GM21526 (cell line): ENCODE measurements around the gene SRPK3.
"Not testable (repeated sequence)": the region's sequence is repeated elsewhere in the genome, so short reads cannot be mapped to it uniquely, and the experiment has no call there.

Source experiments
- ATAC-seq: cut with Tn5 transposase; IDR thresholded peaks from one replicate; pipeline ENCODE4 v1.9.1; 2021; ENCODE audit warnings: moderate library complexity; ENCODE audit not compliant: unreplicated experiment, low FRiP score

The SRPK3 gene, protein sequence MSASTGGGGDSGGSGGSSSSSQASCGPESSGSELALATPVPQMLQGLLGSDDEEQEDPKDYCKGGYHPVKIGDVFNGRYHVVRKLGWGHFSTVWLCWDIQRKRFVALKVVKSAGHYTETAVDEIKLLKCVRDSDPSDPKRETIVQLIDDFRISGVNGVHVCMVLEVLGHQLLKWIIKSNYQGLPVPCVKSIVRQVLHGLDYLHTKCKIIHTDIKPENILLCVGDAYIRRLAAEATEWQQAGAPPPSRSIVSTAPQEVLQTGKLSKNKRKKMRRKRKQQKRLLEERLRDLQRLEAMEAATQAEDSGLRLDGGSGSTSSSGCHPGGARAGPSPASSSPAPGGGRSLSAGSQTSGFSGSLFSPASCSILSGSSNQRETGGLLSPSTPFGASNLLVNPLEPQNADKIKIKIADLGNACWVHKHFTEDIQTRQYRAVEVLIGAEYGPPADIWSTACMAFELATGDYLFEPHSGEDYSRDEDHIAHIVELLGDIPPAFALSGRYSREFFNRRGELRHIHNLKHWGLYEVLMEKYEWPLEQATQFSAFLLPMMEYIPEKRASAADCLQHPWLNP

DNA sequence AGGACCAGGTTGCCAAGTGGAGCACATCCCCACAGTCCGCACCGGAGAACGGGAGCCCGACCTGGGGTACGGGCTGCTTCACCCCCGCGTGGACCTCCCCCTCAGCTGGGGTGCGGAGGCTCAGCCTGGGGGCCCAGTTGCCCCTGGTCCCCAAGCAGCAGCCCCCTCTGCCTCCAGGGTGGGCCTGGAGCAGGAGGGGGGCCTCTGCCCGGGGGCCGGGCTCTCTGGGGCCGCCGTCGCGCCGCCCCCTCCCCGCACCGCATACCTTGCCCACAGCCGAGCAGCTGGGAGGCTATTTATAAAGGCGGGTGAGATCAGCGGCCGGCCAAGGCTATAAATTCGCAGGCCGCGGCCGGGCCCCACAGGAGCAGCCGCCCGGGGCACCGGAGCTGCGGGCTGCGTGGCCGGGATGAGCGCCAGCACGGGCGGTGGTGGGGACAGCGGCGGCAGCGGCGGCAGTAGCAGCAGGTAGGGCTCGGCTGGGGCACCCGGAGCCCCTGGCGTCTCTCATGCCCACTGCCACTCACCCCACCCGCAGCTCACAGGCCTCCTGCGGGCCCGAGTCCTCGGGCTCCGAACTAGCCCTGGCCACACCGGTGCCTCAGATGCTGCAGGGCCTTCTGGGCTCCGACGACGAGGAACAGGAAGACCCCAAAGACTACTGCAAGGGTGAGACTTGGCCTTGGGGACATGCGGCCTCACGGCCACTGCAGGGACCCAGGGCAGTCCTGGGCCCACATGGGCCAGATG, at the start of gene SRPK3:
Gene SRPK3 (plus strand): TSS at position 364 of the 750 bp plus-strand sequence. CDS start 46 bp downstream, at position 410.
- no peak for ATAC-seq

DNA sequence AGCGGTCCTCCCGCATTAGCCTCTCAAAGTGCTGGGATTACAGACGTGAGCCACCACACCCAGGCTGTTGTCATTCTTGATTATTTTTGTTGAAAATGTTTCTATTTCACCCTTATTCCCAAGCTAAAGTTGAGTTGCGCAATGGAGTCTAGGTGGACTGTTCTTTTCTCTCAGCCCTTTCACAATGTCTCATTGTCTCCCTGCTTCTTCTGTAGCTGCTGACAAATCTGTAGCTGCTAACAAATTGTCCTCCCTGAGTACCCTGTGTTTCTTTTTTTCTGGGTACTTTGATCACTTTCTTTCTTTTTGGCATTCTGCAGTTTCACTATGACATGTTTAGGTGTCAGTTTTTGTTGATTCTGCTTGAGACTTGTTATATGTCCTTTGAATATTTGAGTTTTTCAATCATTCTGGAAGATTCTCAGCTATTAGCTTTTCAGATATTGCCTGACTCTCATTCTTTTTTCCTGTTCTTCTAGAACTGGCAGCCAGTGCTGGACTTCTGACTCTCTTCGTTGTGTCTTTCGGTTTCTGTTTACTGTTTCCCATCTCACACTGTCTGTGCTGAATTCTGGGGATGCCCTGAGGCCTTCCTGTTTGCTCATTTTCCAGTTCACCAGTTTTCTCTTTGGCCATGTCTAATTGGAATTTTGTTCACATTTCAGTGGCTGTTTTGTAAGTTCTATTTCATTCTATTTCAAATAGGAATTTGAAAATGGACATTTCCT, 49.6 kb upstream of the SRPK3 start:
- no peak for ATAC-seq

DNA sequence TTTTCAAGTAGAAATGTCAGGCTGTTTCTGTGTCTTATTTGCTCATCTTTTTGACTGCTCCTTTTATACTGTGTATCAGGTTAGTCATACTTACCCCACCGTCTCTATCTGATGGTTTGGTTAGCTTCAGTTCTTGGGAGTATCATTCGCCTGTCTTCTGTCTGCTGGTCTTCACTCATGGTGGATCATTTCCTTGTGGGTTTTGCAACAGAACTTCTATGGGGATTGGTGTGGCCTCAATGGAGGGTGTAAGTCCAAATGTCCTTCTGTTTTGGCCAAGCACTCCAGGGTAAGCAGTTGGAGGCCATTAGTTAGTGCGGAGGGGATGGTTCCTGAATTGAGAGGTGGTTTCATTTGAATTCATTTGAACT, 49.0 kb upstream of the SRPK3 start:
- no peak for ATAC-seq

DNA sequence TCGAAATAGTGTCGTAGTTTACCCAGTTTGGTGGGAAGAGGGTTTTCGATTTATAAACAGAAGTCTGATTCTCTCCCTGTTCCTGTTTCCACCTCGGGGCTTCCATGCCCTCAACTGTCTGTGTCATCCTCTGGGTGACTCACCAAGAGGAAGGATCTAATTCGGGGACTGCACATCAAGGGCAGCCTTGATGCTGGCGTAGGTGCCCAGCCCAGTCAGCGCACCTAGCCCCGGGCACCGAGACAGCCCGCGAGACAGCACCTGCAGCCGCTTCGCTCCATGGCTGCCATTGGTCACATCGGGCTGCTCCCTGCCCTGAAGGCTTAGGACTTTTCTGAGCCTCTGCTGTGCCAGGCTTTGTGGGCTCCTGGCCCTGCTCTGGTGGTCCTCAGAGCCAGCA, 48.4 kb upstream of the SRPK3 start:
- ATAC-seq = no peak

DNA sequence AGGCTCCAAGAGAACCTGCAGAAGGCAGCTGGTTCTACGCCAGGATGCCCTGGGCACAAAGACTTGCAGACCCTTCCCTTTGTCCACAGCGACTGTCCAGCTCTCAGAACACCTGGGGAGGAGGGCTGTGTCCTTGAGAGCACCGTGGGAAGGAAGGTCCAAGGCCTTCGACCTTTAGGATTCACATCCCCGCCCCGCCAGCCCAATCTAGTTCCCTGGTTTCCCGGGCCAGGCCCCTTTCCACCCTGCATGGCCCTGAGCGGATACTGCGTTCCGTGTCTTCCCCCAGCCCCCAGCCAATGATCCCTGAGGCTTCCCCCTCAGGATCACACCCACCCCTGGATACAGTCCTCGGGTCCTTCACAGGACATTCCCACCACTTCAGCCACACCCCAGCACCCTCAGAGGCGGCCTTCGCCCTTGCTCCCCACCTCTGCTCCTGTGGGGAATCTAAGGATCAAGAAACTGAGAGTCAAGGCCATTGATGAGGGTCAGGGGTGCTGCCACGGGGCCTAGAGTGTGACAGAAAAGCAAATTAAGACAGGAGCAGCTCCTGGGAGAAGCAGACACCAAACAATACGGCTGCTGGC, 47.1 kb upstream of the SRPK3 start:
- ATAC-seq = no peak

GRCh38 chrX:153734871-153735270, 46.0 kb upstream of the SRPK3 start:
- no peak for ATAC-seq

GRCh38 chrX:153735274-153735673, 45.6 kb upstream of the SRPK3 start:
- no peak for ATAC-seq

- ATAC-seq = no peak
Measured at GRCh38 chrX:153736071-153736820, 44.6 kb upstream of the SRPK3 start.

DNA sequence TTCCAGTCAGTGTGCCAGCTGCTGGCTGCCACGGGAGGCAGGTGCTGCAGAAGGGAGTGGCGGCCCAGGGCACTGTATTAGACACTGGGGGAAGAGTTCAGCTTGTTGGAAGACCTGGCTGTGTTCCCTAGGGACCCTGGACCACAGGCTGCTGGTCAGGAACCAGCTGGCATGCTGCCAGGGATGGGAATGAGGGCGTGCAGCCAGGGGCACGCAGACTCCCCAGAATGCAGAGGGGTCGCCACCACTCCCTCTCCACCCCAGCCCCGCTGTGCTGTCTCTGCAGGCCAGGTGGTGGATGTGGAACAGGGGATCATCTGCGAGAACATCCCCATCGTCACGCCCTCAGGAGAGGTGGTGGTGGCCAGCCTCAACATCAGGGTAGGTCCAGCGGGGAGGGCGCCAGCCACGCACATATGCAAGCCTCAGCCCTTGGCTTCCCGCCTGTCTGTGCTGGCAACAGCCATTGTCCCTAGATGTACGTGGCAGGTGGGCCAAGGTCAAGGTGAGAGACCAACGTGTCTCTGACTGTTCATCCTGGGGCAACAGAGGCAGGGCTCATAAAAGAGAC, 43.9 kb upstream of the SRPK3 start:
- no peak for ATAC-seq

- no peak for ATAC-seq
Measured at GRCh38 chrX:153738056-153738605, 42.7 kb upstream of the SRPK3 start.

DNA sequence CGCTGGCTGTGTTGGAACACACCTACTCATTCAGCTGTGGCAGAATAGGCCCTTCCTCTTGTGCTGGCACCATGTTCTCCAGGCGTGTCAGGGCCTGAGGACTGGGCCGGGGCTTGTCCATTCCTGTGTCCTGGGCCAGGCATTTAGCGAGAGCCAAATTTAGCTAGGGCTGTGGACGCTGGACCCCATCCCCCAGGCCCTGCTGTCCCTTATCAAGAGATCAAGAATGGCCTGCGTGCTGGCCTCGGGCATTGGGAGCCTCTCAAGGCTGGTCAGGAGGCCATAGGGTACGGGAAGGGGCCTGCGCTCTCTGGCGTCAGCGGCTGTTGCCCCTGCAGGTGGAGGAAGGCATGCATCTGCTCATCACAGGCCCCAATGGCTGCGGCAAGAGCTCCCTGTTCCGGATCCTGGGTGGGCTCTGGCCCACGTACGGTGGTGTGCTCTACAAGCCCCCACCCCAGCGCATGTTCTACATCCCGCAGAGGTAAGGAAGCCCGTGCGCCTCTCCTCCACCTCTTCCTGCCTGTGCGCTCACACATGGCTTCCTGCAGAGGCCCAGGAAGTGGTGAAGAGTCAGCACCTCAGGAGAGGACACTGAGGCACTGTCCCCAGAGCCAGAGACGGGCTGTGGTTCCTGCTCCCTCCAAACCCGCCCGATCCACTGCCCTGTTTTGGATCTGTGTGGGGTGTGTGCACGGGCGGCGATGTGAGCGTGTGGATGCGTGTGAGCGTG, 40.9 kb upstream of the SRPK3 start:
- no peak for ATAC-seq

DNA sequence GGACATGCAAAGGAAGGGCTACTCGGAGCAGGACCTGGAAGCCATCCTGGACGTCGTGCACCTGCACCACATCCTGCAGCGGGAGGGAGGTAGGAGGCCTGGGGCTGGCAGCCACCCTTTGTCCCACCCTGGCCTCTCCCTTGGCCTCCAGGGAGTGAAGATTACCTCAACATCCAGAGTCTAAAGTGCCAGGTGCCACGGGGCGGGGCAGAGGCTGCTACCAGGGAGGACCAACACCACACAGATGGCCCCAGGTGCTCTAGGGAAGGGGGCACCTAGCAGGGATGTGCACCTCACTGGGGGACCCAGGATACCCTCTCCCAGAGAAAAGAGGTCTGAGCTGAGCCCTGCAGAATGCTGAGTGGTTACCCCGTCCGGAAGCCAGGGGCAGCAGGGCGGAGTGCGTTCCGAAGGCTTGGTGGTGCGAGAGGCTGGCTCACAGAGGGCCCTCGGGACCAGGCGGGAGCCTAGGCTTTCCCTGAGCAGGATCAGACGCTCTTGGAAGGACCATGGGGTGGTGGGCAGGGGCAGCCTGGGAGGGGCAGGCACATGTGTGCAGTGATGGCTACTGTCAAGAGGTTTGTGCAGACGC, 40.1 kb upstream of the SRPK3 start:
- no peak for ATAC-seq

DNA sequence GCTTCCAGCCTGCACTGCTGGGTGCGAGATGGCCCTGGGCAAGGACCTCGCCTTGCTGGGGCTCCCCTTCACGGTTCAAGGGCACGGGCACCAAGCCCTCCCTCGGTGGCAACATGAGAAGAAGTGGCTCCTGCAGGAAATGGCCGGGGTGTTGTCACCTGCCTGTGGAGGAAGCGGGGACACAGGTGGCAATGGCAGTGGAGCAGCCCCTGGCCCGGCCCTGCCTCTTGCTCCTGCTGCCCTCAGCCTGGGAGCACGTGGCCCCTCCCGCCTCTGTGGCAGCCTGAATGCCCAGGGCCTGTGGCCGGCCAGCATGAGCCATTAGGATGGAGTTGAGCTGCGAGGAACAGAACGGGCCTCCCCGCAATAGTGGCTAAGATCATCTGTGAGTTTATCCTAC, 39.4 kb upstream of the SRPK3 start:
- no peak for ATAC-seq

DNA sequence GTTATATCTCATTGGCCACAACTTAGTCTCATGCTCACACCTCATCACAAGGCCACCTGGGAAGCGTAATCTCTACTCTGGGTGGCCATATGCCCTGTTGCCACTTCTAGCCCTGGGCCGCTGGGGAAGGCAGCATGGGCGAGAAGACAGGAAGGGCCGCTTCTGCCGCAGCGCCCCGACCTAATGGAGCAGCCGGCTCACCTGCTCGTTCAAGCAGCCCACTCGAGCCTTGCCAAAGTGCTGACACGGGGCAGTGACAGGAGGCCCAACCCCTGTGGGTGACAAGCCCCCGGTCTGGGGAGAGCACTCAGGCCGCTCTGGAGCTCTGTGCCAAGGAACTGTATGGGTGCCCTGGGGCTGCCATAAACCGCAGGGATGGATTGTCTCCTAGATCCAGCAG, 38.7 kb upstream of the SRPK3 start:
- not testable (repeated sequence) for ATAC-seq

DNA sequence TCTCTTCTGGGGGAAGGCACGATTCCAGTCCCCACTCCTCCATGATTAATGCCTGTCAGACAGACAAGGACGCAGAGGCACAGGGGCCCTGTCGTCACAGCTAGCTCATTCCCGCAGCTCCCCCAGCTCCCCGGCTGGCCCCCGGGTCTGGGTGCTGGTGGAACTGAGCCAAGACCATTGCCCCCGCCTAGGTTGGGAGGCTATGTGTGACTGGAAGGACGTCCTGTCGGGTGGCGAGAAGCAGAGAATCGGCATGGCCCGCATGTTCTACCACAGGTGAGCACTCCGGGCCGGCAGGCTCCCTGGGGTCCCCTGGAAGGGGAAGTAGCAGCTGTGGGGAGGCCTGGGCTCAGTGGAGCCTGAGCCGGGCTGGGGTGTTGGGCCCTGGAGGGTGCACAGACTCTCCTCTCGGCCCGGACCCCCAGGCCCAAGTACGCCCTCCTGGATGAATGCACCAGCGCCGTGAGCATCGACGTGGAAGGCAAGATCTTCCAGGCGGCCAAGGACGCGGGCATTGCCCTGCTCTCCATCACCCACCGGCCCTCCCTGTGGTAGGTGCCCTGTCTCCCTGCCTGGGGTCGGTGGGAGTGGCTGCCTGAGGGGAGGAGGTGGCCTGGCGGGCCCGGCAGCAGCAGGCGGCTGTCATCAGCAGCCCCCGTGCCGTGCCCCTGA, 37.9 kb upstream of the SRPK3 start:
- not testable (repeated sequence) for ATAC-seq

DNA sequence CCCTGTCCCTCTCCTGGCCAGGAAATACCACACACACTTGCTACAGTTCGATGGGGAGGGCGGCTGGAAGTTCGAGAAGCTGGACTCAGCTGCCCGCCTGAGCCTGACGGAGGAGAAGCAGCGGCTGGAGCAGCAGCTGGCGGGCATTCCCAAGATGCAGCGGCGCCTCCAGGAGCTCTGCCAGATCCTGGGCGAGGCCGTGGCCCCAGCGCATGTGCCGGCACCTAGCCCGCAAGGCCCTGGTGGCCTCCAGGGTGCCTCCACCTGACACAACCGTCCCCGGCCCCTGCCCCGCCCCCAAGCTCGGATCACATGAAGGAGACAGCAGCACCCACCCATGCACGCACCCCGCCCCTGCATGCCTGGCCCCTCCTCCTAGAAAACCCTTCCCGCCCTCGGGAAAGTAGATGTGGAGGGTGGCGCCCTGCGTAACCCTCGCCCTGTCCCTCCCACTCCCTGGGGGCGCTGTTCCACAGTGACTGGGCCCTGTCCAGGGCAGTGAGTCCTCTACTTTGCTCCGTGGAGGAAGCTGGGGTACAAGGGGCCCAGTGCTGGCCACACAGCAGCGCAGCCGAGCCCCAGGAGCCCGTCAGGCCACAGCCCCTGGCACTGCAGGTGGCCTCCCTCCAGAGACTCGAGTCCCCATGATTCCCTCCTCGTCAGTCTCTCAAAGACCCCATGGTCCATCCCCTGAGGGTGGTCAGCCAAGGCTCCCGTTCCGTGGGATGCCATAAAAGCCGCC, 37.2 kb upstream of the SRPK3 start:
- not testable (repeated sequence) for ATAC-seq
